Jurkat, Clone E6-1 (cell line): Measurements from ENCODE around the gene SULT2B1.
A peak's percentile ranks its signal among the peaks of the same experiment; 100 is the strongest.
"Not testable (repeated sequence)": the region's sequence is repeated elsewhere in the genome, so short reads cannot be mapped to it uniquely, and the experiment has no call there.

Experiments used
- DNase-seq: peaks from one replicate; pipeline ENCODE4 v3.0.0-alpha.2; 2011; ENCODE audit warnings: low read depth, low spot score
- H3K4me3 ChIP-seq: 2 replicates; pipeline ENCODE4 v1.5.1; 2011; ENCODE audit warnings: mild to moderate bottlenecking, low read length, control low read depth, moderate library complexity

Gene SULT2B1

DNA sequence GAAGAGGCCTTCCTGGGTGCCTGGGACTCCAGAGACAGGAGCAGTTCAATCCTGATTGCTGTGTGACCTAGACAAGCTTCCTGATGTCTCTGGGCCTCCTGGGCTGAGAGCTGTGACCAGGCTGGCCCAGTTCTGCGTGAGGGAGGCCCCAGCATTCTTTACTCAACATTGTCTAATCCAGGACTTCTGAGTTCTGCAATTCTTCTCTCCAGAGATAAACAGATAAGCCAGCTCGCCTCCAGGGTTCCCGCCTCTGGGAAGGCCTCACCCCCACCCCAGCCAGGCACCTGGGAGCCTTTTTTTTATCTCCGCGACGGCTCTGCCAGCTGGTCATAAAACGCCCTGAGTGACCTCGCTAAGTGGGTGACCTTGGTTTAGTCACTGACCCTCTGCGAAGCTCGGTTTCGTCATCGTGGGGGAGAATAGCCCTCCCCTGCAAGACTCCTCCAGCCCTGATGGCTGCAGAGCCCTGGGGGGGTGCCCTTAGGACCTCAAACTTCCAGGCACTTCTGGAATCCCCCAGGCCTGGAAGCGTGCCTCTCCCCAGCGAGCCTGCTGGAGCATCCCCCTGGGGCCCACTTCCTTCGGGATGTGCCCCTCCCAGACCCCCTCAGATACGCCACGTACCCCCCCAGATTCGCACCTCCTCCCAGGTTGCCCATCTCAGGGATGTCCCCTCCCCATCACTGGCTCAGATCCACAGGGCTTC, 1.9 kb downstream of the SULT2B1 start:
- DNase-seq: no peak
- no peak overlapping the region for H3K4me3 ChIP-seq

DNA sequence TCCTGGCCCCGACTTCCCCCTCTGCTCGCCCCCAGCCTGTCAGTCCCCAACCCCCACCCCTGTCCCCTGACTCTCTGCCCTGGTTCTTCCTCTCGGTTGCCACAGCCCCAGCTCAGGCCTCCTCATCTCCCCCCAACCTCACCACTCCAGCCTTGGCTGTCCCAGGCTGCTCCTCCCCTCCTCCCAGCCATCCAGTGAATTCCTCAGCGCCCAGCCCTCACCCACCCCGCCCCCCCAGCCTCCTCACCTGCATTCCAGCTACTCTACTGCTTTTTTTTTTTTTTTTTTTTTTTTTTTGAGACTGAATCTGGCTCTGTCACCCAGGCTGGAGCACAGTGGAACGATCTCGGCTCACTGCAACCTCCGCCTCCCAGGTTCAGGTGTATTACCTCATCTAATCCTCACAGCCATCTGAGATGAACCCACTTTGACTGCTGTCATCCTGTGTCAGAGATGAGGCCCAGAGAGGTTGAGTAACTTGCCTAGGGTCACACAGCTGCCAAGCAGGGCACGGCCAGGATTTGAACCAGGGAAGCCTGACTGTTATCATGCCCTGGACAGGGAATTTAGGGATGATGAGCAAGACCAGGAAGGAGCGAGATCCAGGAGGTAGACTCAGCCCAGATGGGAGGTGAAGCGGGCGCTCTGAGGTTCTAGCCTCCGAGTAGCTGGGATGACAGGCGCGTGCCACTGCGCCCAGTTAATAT, 2.6 kb downstream of the SULT2B1 start:
- no peak for DNase-seq
- H3K4me3 ChIP-seq: no peak overlapping the region

DNA sequence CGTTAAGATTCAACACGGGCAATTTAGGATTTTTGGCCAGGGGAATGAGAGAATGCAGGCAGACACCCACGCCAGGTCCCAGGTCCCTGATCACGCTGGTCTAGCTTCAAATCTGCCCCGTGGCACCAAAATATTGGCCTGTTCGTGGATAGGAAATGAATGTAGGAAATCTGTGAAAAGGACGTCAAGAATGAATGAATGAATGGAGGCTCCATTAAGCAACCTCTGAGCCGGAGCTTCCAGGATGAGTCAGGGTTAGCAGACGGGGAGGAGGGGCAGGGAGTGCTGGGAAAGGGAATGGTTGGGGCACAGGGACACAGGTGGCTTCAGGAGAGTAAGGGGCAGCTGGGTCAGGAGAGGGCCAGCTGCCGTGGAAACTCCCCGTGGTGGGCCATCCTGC, 4.2 kb downstream of the SULT2B1 start:
- H3K4me3 ChIP-seq: no peak overlapping the region
- no peak for DNase-seq

DNA sequence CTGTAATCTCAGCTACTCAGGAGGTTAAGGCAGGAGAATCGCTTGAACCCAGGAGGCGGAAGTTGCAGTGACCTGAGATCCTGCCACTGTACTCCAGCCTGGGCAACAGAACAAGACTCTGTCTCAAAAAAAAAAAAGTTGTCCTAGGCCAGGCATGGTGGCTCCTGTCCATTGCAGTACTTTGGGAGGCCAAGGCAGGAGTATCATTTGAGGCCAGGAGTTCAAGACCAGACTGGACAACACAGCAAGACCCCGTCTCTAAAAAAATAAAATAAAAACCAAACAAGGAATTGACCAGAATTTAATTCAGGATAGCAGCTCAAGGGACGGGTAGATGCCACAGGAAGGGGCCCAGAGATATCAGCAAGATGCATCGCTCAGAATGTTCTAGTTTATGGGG, 4.9 kb downstream of the SULT2B1 start:
- no peak overlapping the region for H3K4me3 ChIP-seq
- no peak for DNase-seq

DNA sequence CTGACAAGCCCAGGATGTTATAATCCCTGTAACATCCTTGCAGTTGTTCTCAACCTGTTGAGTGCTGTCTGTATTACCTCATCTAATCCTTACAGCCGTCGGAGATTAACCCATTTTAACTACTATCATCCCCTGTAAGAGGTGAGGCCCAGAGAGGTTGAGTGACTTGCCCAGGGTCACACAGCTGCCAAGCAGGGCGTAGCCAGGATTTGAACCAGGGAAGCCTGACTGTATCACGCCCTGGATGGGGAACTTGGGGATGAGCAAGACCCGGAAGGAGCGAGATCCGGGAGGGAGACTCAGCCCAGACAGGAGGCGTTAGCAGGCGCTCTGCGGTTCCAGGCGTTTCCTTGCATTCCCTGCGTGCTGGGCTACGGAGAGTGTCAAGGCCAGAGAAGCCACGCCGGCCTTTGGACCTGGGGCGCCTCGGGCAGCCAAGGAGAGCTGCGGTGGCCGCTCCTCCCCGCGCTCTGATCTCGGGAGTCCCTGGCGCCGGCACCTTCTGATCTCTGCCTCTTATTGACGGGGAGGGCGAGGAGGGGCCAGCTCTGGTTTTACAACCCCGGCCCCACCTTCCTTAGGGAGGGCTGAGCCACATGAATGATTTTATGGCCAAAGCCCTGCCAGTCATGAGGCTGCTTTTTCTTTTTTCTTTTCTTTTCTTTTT, 6.2 kb downstream of the SULT2B1 start:
- H3K4me3 ChIP-seq: no peak overlapping the region
- DNase-seq: no peak

DNA sequence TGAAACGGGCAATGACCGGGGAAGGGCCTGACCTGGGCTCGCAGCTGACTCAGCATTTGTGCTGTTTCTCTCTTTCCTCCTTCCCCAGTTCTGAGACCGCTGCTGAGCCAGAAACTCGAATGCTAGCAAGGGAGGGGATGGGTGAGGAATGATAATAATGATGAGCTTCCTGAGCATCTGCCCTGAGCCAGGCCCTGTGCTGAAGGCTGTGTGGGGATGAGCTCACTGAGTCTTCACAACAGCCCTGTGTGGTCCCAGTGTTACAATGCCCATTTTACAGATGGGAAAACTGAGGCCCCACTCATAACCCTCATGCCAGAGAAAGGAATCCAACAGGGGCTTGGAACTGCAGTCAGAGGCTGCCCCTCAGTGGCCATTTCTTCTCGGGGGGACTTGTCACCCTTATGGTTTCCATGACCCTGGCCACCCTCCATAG, 8.1 kb downstream of the SULT2B1 start:
- H3K4me3 ChIP-seq: no peak overlapping the region
- no peak for DNase-seq

DNA sequence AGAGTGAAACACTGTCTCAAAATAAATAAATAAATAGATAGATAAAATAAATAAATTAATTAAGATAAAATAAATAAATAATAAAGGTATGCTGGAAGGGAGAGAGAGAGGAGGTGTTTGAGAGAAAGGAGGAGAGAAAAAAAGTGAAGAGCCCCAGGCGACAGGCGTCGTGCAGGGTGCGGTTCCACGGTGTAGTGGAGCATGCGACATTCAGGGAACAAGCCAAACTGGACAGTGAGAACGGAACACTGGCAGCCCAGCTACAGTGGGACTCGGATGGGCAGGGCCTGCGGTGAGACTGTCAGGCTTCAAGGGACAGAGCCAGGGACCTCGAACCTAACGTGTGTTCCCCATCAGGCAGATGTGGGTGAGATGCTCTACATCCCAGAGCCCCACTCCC, 9.4 kb downstream of the SULT2B1 start:
- DNase-seq: no peak
- H3K4me3 ChIP-seq: no peak overlapping the region

DNA sequence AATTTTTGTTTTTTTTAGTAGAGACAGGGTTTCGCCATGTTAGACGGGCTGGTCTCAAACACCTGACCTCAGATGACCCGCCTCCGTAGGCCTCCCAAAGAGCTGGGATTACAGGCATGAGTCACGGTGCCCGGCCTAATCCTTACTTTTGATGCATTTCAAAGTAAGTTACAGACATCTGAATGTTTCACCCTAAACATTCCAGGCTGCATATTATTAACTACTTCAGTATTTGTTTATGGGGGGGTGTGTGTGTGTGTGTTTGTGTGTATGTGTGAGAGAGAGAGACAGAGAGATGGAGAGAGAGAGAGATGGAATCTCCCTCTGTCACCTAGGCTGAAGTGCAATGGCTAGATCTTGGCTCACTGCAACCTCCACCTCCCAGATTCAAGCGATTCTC, 13.1 kb downstream of the SULT2B1 start:
- H3K4me3 ChIP-seq: no peak overlapping the region
- DNase-seq: no peak

DNA sequence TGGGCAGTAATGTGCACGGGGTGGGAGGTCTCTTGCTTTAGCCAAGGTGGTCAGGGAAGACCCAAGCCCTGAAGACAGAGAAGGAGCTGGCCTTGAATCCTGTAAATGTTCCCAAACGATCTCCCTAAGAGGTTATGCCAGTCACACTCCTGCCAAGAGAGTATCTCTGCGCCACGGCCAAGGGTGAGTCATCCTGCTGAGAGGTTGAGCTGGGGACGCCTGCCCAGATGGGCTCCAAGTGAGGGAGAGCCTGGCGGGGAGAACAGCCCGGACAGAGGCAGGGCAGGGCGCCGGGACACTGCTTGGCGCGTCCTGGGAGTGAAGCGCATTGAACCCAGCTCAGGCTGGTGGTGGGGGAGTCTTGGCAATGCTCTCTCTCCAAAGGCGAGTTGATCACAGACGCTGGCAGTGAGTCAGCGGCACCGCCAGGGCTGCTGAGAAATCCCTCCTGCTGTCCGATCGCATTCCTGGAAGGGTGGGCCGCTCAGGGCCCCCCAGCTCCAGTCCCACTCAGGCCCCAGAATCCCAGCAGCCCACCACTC, 16.4 kb downstream of the SULT2B1 start:
- DNase-seq: no peak
- H3K4me3 ChIP-seq: no peak overlapping the region

DNA sequence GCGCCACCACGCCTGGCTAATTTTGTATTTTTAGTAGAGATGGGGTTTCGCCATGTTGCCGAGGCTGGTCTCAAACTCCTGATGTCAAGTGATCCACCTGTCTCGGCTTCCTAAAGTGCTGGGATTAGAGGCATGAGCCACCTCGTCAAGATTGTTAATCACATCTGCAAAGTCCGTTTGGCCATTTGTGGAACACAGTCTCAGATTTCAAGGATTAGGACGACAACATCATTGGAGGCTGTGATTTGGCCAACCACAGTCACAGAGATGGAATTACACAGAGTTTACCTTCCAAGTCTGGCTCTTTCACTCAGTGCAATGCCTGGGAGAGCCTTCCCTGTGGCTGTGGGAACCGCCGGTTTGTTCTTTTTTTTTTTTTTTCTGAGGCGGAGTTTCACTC, 17.8 kb downstream of the SULT2B1 start:
- no peak for DNase-seq
- H3K4me3 ChIP-seq: no peak overlapping the region

DNA sequence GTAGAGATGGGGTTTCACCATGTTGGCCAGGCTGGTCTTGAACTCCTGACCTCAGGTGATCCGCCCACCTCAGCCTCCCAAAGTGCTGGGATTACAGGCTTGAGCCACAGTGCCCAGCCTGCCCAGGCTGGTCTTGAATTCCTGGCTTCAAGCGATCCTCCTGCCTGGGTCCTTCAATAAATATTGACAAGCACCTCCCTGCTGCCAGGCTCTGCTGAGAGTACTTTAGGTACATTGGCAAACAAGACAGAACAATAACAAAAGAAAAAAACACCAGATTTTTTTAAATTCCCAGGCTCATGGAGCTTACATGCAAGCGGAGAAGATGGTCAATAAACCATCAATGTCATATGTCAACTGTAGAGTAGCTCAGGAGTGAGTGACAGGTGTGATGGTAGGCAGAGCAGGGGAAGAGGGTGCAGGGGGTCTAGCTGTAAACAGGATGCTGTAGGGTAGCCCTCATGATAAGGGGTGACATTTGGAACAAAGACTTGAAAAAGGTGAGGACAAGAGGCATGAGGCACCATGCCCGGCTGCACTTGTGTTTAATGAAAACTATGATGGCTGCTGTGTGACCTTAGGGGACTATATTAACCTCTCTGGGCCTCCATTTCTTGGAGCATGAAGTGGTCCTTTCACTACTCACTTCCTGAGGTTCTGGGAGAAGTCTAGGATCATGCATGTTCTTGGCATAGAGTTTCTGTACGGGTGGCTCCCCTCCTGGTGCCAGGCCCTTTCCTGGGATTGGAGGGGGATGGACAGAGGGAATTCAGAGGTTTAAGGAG, 19.6 kb downstream of the SULT2B1 start:
- H3K4me3 ChIP-seq: no peak overlapping the region
- DNase-seq: no peak

DNA sequence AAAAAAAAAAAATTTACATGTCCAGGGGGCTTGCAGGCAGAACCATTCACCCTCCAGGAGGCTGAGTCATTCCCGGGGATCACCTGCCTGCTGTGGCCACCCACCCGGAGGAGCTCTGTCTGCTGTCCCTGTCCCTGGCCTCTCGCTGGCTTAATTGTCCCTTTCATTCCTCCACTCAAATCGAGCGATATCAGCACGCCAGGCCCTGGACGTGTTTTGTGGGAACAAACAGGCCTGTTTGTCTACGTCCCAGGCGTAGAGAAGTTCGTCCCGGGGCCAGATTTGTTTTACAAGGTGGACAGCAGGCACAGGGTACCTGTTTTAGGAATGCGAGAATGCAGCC, 21.2 kb downstream of the SULT2B1 start:
- no peak overlapping the region for H3K4me3 ChIP-seq
- DNase-seq: no peak

DNA sequence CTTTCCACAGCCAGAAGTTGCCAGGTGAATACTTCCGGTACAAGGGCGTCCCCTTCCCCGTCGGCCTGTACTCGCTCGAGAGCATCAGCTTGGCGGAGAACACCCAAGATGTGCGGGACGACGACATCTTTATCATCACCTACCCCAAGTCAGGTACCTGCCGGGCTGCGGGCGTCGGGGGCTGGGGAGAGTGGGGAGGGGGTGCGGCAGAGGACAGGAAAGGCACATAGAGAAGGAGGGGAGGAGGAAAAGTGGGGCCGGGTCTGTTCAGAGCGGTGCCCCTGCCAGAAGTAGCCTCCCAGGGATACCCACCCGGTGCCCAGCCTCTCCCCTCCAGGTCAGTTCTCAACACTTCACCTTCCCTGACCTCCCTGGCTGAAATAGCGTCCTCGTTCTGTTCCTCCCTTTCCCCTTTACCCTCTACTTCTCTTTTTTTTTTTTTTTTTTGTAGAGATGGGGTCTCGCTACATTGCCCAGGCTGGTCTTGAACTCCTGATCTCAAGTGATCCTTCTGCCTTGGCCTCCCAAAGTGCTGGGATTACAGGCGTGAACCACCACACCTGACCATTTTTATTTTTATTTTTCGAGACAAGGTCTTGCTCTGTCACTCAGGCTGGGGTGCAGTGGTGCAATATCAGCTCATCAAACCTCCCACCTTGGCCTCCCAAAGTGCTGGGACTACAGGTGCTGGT, 24.1 kb downstream of the SULT2B1 start:
- no peak overlapping the region for H3K4me3 ChIP-seq
- no peak for DNase-seq

DNA sequence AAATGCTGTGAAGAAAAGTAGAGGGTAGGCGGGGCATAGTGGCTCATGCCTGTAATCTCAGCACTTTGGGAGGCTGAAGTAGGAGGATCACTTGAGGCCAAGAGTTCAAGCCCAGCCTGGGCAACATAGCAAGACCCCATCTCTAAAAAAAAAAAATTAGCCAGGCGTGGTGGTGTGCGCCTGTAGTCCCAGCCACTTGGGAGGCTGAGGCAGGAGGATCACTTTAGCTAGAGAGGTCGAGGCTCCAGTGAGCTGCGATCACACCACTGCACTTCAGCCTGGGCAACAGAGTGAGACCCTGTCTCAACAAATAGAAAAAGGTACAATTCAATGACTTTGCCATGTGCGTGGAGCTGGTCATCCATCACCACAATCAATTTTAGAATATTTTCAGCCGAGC, 25.9 kb downstream of the SULT2B1 start:
- not testable (repeated sequence) for DNase-seq

DNA sequence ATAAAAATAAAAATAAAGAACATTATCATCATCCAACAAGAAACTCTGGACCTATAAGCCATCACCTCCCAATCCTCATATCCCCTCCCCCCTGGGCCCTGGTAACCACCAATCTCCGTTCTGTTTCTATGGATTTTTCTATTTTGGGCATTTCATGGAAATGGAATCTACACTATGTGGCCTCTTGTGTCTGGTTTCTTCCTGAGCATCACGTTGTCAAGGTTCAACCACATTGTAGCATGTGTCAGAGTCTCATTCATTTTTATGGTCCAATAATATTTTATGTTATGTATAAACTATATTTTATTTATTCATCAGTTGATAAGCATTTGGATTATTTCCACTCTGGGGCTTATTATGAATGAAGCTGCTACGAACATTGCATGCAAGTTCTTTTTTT, 26.9 kb downstream of the SULT2B1 start:
- no peak for DNase-seq
- no peak overlapping the region for H3K4me3 ChIP-seq

More for the DNA sequence above, 25.9 kb downstream of the SULT2B1 start:
- H3K4me3 ChIP-seq: not testable (repeated sequence)

DNA sequence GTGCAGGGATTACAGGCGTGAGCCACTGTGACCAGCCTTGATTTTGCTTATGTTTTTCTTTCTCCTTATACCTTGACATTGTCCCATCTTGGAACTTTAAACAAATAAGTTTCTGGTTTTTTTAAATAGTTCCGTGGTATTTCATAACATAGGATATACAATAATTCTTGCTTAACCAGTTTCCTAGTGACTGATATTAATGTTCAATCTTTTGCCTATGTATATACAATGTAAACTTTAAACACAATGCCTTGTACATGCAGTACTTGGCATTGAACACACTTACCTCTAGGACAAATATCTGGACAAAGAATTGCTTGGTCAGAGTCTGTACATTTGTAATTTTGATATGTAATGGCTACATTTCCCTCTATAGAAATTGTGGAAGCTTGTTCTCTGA, 30.2 kb downstream of the SULT2B1 start:
- no peak for DNase-seq
- H3K4me3 ChIP-seq: no peak overlapping the region

DNA sequence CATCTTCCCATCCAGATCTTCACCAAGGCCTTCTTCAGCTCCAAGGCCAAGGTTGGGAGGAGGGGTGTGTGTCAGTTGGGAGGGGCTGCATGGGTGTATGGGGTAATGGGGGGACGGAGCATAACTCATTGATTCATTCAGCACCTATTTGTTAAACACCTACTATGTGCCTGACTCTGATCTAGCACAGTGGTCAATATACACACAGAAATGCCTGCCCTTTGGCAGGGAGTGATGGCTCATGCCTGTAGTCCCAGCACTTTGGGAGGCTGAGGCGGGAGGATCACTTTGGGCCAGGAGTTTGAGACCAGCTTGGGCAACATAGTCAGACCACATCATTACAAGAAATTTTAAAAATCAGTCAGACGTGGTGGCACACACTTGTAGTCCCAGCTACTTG, 35.4 kb downstream of the SULT2B1 start:
- H3K4me3 ChIP-seq: no peak overlapping the region
- DNase-seq: no peak

DNA sequence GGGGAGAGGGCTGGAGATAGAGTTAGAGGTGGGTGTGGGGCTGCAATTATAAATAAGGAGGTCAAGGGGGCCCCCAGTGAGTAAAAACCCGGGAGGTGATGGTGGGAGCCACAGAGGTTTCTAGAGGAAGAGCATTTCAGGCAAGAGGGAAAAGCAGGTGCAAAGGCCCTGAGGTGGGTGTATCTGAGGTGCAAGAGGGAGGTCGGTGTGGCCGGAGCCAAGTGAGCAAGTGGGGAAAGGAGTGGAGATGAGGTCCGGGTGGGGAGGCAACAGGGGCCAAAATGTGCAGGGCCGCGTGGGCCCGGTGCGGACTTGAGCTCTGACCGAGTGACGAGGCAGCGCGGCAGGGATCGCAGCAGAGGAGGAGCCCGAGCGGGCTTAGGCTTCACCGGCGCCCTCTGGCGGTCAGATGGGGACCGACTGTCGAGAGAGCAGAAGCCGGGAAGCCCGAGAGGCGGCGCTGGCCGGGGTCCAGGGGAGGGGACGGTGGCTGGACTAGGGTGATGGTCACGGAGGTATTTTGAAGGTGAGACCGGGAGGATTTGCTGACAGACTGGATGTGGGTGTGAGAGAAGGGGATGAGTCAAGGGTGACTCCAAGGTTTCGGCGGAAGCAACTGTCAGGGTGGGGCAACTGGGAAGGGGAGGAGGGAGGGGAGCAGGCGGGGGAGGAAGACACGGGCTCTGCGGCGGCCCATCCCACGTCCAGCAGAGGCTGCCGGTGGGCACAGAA, 36.9 kb downstream of the SULT2B1 start:
- peak; percentile 51 for DNase-seq

More for the DNA sequence above, 36.9 kb downstream of the SULT2B1 start:
- H3K4me3 ChIP-seq: no peak overlapping the region
